Thyroid gland (tissue), 4 donors: ENCODE results near the gene KRT12.

Experiments used
- CTCF ChIP-seq, 6 experiments: fragments of 200-600 bp in 3 of 6; fragments of 450-650 bp in 3 of 6; sonication (generic) in 3 of 6; IDR thresholded peaks; one replicate each; pipeline ENCODE4 v1.5.1; 2016 to 2019; ENCODE audit warnings: antibody characterized with exemption in 6 of 6, mild to moderate bottlenecking in 2 of 6, inconsistent platforms in 1 of 6, moderate library complexity in 1 of 6
- POLR2A ChIP-seq, 2 donors: fragments of 450-650 bp; IDR thresholded peaks; one replicate each; pipeline ENCODE4 v1.6.1; 2017; ENCODE audit warnings: antibody characterized with exemption in 2 of 2, mild to moderate bottlenecking in 2 of 2, moderate library complexity in 1 of 2

GRCh38 chr17:40815381-40815780 is 51.6 kb downstream of the KRT12 start:
- TF ChIP-seq POLR2A (IDR thresholded peaks at IDR 0.05) (no peak), CTCF (IDR thresholded peaks at IDR 0.05) (no peak)
